Nephron (organoid): Measurements from ENCODE around the gene UBE2J2.

ENCODE experiments used
- H3K27ac Mint-ChIP-seq, 3 experiments: 2 replicates each; pipeline ENCODE4 v1.8.0; 2020; ENCODE audit warnings: mixed read lengths in 3 of 3, mild to moderate bottlenecking in 2 of 3, moderate library complexity in 1 of 3
- H3K27me3 Mint-ChIP-seq: 2 replicates; pipeline ENCODE4 v1.8.0; 2021; ENCODE audit warnings: low read depth, mild to moderate bottlenecking, moderate library complexity, mixed read lengths
- H3K36me3 Mint-ChIP-seq: 2 replicates; pipeline ENCODE4 v1.8.0; 2020; ENCODE audit warnings: low read depth, mixed read lengths
- H3K4me1 Mint-ChIP-seq: 2 replicates; pipeline ENCODE4 v1.8.0; 2020; ENCODE audit warnings: mixed read lengths
- H3K4me3 Mint-ChIP-seq, 3 experiments: 2 replicates each; pipeline ENCODE4 v1.8.0; 2020; ENCODE audit warnings: mild to moderate bottlenecking in 3 of 3, mixed read lengths in 3 of 3, moderate library complexity in 2 of 3
- H3K9me3 Mint-ChIP-seq: 2 replicates; pipeline ENCODE4 v1.8.0; 2020; ENCODE audit warnings: mixed read lengths
- CTCF ChIP-seq, 3 experiments: fragments of 200-600 bp; sonication (generic); IDR thresholded peaks; one replicate each; pipeline ENCODE4 v1.5.0; 2021; ENCODE audit warnings: antibody characterized with exemption in 3 of 3; ENCODE audit not compliant: unreplicated experiment in 3 of 3

UBE2J2 gene

GRCh38 chr1:1205769-1206375 lies 67.8 kb downstream of the UBE2J2 start:
- Mint-ChIP-seq H3K9me3 (no peaks in the 10 kb centered on the region), H3K4me1 (peaks cover 9% of the 10 kb centered on the region), H3K27me3 (peaks cover 12% of the 10 kb centered on the region), H3K27ac (no peak overlapping the region), H3K36me3 (no peaks in the 10 kb centered on the region), H3K4me3 (no peak overlapping the region)
- TF ChIP-seq CTCF (IDR thresholded peaks at IDR 0.05; ENCODE audit: unreplicated experiment in 3 of 3), result no peak

- H3K36me3 Mint-ChIP-seq, result no peaks in the 10 kb centered on the region
- peaks cover 11% of the 10 kb centered on the region for H3K27me3 Mint-ChIP-seq
- H3K9me3 Mint-ChIP-seq, result no peaks in the 10 kb centered on the region
- no peak overlapping the region for H3K27ac Mint-ChIP-seq
- H3K4me3 Mint-ChIP-seq, result no peak overlapping the region
- peaks cover 9% of the 10 kb centered on the region for H3K4me1 Mint-ChIP-seq
- no peak for TF ChIP-seq CTCF (IDR thresholded peaks at IDR 0.05; ENCODE audit: unreplicated experiment in 3 of 3)
Observed at GRCh38 chr1:1204998-1205768, 68.5 kb downstream of the UBE2J2 start.

GRCh38 chr1:1204425-1204920 lies 69.2 kb downstream of the UBE2J2 start:
- H3K9me3 Mint-ChIP-seq, result no peaks in the 10 kb centered on the region
- H3K4me3 Mint-ChIP-seq, result no peak overlapping the region
- no peaks in the 10 kb centered on the region for H3K36me3 Mint-ChIP-seq
- peaks cover 9% of the 10 kb centered on the region for H3K4me1 Mint-ChIP-seq
- no peak overlapping the region for H3K27ac Mint-ChIP-seq
- TF ChIP-seq CTCF (IDR thresholded peaks at IDR 0.05; ENCODE audit: unreplicated experiment in 3 of 3), result no peak
- peaks cover 14% of the 10 kb centered on the region for H3K27me3 Mint-ChIP-seq
